Karpas-422 (cell line): ENCODE measurements around the gene RCHY1. TPM values are rescaled to one million over a fixed set of nuclear protein-coding genes. Genes with fewer than 3 reads are reported as not detected.

Experiments
- DNase-seq: peaks from one replicate; pipeline ENCODE4 v3.0.0-alpha.2; 2015
- H2AFZ ChIP-seq: fragments of 200-600 bp; sonication (generic); 2 replicates; pipeline ENCODE4 v1.6.1; 2014; ENCODE audit warnings: antibody characterized with exemption, low read length, mixed read lengths
- H3K27ac ChIP-seq: fragments of 200-600 bp; sonication (generic); 2 replicates; pipeline ENCODE4 v1.5.1; 2014; ENCODE audit warnings: mild to moderate bottlenecking, low read length, moderate library complexity
- H3K27me3 ChIP-seq: fragments of 200-600 bp; sonication (generic); 2 replicates; pipeline ENCODE4 v1.6.1; 2014; ENCODE audit warnings: low read length, mixed read lengths
- H3K36me3 ChIP-seq: fragments of 200-600 bp; sonication (generic); 2 replicates; pipeline ENCODE4 v1.6.1; 2014; ENCODE audit warnings: low read length, mixed read lengths; ENCODE audit not compliant: insufficient read depth
- H3K4me1 ChIP-seq: fragments of 200-600 bp; sonication (generic); 2 replicates; pipeline ENCODE4 v1.6.1; 2014; ENCODE audit warnings: mild to moderate bottlenecking, low read length, mixed read lengths
- H3K4me2 ChIP-seq: fragments of 200-600 bp; sonication (generic); 2 replicates; pipeline ENCODE4 v1.6.1; 2014; ENCODE audit warnings: low read length, low read depth, mild to moderate bottlenecking; ENCODE audit not compliant: poor library complexity, severe bottlenecking
- H3K4me3 ChIP-seq: fragments of 200-600 bp; sonication (generic); 2 replicates; pipeline ENCODE4 v1.5.1; 2014; ENCODE audit warnings: mild to moderate bottlenecking, antibody characterized with exemption, low read length, mixed read lengths
- H3K79me2 ChIP-seq: fragments of 200-600 bp; sonication (generic); 2 replicates; pipeline ENCODE4 v1.6.1; 2014; ENCODE audit warnings: mild to moderate bottlenecking, low read length, mixed read lengths
- H3K9ac ChIP-seq: fragments of 200-600 bp; sonication (generic); 2 replicates; pipeline ENCODE4 v1.6.0; 2014; ENCODE audit warnings: low read length
- H3K9me2 ChIP-seq: fragments of 200-600 bp; sonication (generic), shearing (Covaris generic); replicated peaks from 2 replicates; pipeline ENCODE4 v1.6.0; 2014; ENCODE audit warnings: mild to moderate bottlenecking, low read length, moderate library complexity; ENCODE audit not compliant: insufficient read depth
- H3K9me3 ChIP-seq: fragments of 300-700, 200-600 bp; sonication (generic); 2 replicates; pipeline ENCODE4 v1.6.1; 2014; ENCODE audit warnings: low read length, mixed read lengths
- H4K20me1 ChIP-seq: fragments of 200-600 bp; sonication (generic); 2 replicates; pipeline ENCODE4 v1.6.1; 2014; ENCODE audit warnings: mild to moderate bottlenecking, antibody characterized with exemption, low read length, low read depth; ENCODE audit not compliant: insufficient read depth
- total RNA-seq: library from RNA; depleted of rRNA; stranded (reverse); fragments of >200 nt; shearing (Covaris generic); gene quantifications from 2 replicates; pipeline ENCODE4 v1.2.3, GENCODE V29; 2014; ENCODE audit warnings: low replicate concordance

The RCHY1 gene
- total RNA-seq, 1 experiment from 2014 or later = 13.7 TPM

GRCh38 chr4:75496406-75496805, 17.8 kb downstream of the RCHY1 start:
- Histone ChIP-seq H3K4me3 (no peak overlapping the region), H3K9me3 (no peaks in the 10 kb centered on the region), H3K27me3 (no peaks in the 10 kb centered on the region), H3K9ac (no peak overlapping the region), H3K36me3 (peaks cover 5% of the 10 kb centered on the region; the same call in 1 of the 2 replicates), H3K4me1 (no peaks in the 10 kb centered on the region), H2AFZ (no peak overlapping the region), H3K9me2 (no peaks in the 10 kb centered on the region), H3K4me2 (no peak overlapping the region), H4K20me1 (no peaks in the 10 kb centered on the region), H3K79me2 (peaks cover 66% of the 10 kb centered on the region), H3K27ac (no peak overlapping the region)
- no peak for DNase-seq

- Histone ChIP-seq H2AFZ (no peak overlapping the region), H3K9me3 (no peaks in the 10 kb centered on the region), H3K36me3 (peaks cover 5% of the 10 kb centered on the region; the same call in 1 of the 2 replicates), H3K27ac (no peak overlapping the region), H3K4me1 (no peaks in the 10 kb centered on the region), H4K20me1 (no peaks in the 10 kb centered on the region), H3K9ac (no peak overlapping the region), H3K4me3 (no peak overlapping the region), H3K4me2 (no peak overlapping the region), H3K27me3 (no peaks in the 10 kb centered on the region), H3K9me2 (no peaks in the 10 kb centered on the region), H3K79me2 (peaks cover 64% of the 10 kb centered on the region)
- no peak for DNase-seq
Observed at GRCh38 chr4:75495476-75495875, 18.7 kb downstream of the RCHY1 start.

GRCh38 chr4:75494563-75494962, 19.6 kb downstream of the RCHY1 start:
- no peak overlapping the region for H3K9ac ChIP-seq
- H4K20me1 ChIP-seq = no peaks in the 10 kb centered on the region
- no peak overlapping the region for H2AFZ ChIP-seq
- DNase-seq = no peak
- H3K4me3 ChIP-seq = no peak overlapping the region
- H3K9me3 ChIP-seq = no peaks in the 10 kb centered on the region
- H3K79me2 ChIP-seq = peaks cover 55% of the 10 kb centered on the region
- H3K4me1 ChIP-seq = no peaks in the 10 kb centered on the region
- H3K9me2 ChIP-seq = no peaks in the 10 kb centered on the region
- 0 out of 2 replicates have a peak, but pooled peaks cover under 1% of the 10 kb centered on the region for H3K36me3 ChIP-seq
- H3K27ac ChIP-seq = no peak overlapping the region
- H3K27me3 ChIP-seq = no peaks in the 10 kb centered on the region
- no peak overlapping the region for H3K4me2 ChIP-seq

DNA sequence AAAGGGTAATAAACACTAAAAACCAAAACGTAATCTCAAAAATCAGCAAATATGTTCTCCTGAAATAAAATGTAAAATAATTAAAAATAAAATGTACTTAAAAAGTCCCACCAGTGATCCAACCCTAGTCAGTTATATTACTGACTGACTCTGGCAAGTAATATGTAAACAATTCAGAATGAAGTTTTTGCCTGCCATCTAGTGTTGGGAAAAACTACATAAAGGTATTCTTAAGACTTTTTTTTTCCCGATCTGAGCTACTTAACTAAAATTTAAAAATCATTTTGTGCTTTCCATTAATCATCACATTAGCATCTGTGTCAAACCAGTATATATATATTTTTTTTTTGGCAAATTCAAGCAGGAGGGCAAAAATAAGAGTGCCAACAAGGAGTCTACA, 24.0 kb downstream of the RCHY1 start:
- no peak overlapping the region for H2AFZ ChIP-seq
- H3K9me3 ChIP-seq = no peaks in the 10 kb centered on the region
- H3K4me3 ChIP-seq = no peak overlapping the region
- DNase-seq = no peak
- H3K4me2 ChIP-seq = no peak overlapping the region
- peaks cover 5% of the 10 kb centered on the region; the same call in 1 of the 2 replicates for H3K36me3 ChIP-seq
- no peaks in the 10 kb centered on the region for H3K4me1 ChIP-seq
- H3K27me3 ChIP-seq = no peaks in the 10 kb centered on the region
- H3K9me2 ChIP-seq = no peaks in the 10 kb centered on the region
- no peak overlapping the region for H3K9ac ChIP-seq
- H3K79me2 ChIP-seq = peaks cover 13% of the 10 kb centered on the region
- H4K20me1 ChIP-seq = no peaks in the 10 kb centered on the region
- H3K27ac ChIP-seq = no peak overlapping the region

- peaks cover 18% of the 10 kb centered on the region for H3K36me3 ChIP-seq
- no peaks in the 10 kb centered on the region for H3K9me2 ChIP-seq
- H3K9ac ChIP-seq = no peak overlapping the region
- H3K9me3 ChIP-seq = no peaks in the 10 kb centered on the region
- no peak overlapping the region for H3K4me3 ChIP-seq
- H3K27me3 ChIP-seq = no peaks in the 10 kb centered on the region
- H4K20me1 ChIP-seq = no peaks in the 10 kb centered on the region
- no peaks in the 10 kb centered on the region for H3K79me2 ChIP-seq
- H3K4me1 ChIP-seq = no peaks in the 10 kb centered on the region
- no peak for DNase-seq
- no peak overlapping the region for H2AFZ ChIP-seq
- H3K27ac ChIP-seq = no peak overlapping the region
- no peak overlapping the region for H3K4me2 ChIP-seq
Observed at GRCh38 chr4:75484190-75484589, 30.0 kb downstream of the RCHY1 start.

- Histone ChIP-seq H3K4me1 (peaks cover 3% of the 10 kb centered on the region; the same call in 1 of the 2 replicates), H3K27me3 (no peaks in the 10 kb centered on the region), H2AFZ (no peak overlapping the region), H3K79me2 (no peaks in the 10 kb centered on the region), H4K20me1 (no peaks in the 10 kb centered on the region), H3K9me3 (no peaks in the 10 kb centered on the region), H3K36me3 (peaks cover 14% of the 10 kb centered on the region), H3K9ac (no peak overlapping the region), H3K4me2 (no peak overlapping the region), H3K9me2 (no peaks in the 10 kb centered on the region), H3K27ac (no peak overlapping the region), H3K4me3 (no peak overlapping the region)
- no peak for DNase-seq
Observed at GRCh38 chr4:75477201-75477600, 37.0 kb downstream of the RCHY1 start.

- Histone ChIP-seq H3K9me2 (no peaks in the 10 kb centered on the region), H3K36me3 (no peaks in the 10 kb centered on the region), H3K27ac (no peak overlapping the region), H4K20me1 (no peaks in the 10 kb centered on the region), H3K4me3 (no peak overlapping the region), H3K9me3 (no peaks in the 10 kb centered on the region), H2AFZ (no peak overlapping the region), H3K27me3 (no peaks in the 10 kb centered on the region), H3K4me2 (no peak overlapping the region), H3K79me2 (no peaks in the 10 kb centered on the region), H3K9ac (no peak overlapping the region), H3K4me1 (peaks cover 3% of the 10 kb centered on the region; the same call in 1 of the 2 replicates)
- DNase-seq = no peak
Observed at GRCh38 chr4:75470738-75471137, 43.5 kb downstream of the RCHY1 start.

- Histone ChIP-seq H3K79me2 (no peaks in the 10 kb centered on the region), H3K4me3 (no peak overlapping the region), H3K9me2 (no peaks in the 10 kb centered on the region), H3K9ac (no peak overlapping the region), H3K27ac (no peak overlapping the region), H4K20me1 (no peaks in the 10 kb centered on the region), H3K27me3 (no peaks in the 10 kb centered on the region), H2AFZ (no peak overlapping the region), H3K36me3 (no peaks in the 10 kb centered on the region), H3K4me1 (peaks cover 3% of the 10 kb centered on the region; the same call in 1 of the 2 replicates), H3K9me3 (no peaks in the 10 kb centered on the region), H3K4me2 (no peak overlapping the region)
- no peak for DNase-seq
Observed at GRCh38 chr4:75469896-75470295, 44.3 kb downstream of the RCHY1 start.

DNA sequence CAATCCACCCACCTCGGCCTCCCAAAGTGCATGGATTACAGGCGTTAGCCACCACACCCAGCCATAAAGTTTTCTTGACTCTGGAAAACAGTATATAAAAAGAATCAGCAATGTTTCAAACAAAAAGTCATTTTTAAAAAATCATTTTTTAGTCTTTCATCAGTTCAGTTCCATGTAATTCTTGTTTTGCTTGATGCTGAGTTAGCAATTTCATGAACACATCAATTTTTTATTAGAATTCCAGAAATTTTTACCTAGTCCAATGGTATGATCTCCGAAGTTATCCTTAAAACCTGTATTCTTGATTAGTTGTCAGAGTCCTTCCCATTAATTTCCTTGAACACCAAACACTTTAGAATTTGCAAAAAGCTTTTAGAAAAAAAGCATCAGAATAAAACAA, 56.8 kb downstream of the RCHY1 start:
- Histone ChIP-seq H3K27me3 (no peaks in the 10 kb centered on the region), H3K9me3 (no peaks in the 10 kb centered on the region), H4K20me1 (no peaks in the 10 kb centered on the region), H3K27ac (no peak overlapping the region), H3K36me3 (no peaks in the 10 kb centered on the region), H3K79me2 (no peaks in the 10 kb centered on the region), H3K4me1 (peaks cover 11% of the 10 kb centered on the region), H3K9me2 (no peaks in the 10 kb centered on the region), H3K9ac (no peak overlapping the region), H2AFZ (no peak overlapping the region), H3K4me3 (no peak overlapping the region), H3K4me2 (no peak overlapping the region)
- DNase-seq = no peak
